Prostate gland (tissue), 2 donors: Measurements from ENCODE around the gene CARS1. TPM values are rescaled to one million over a fixed set of nuclear protein-coding genes. Genes with fewer than 3 reads are reported as not detected.

Experiments used
- DNase-seq: peaks from one replicate; pipeline ENCODE4 v3.0.0-alpha.2; 2019; ENCODE audit warnings: low spot score
- H3K27ac ChIP-seq, 2 donors: fragments of 200-600 bp; sonication (generic); 2 replicates each; pipeline ENCODE4 v1.5.1; 2017 to 2019
- H3K27me3 ChIP-seq: fragments of 200-600 bp; sonication (generic); replicated peaks from 2 replicates; pipeline ENCODE4 v1.5.1; 2019; ENCODE audit not compliant: insufficient read depth
- H3K36me3 ChIP-seq, 2 donors: fragments of 200-600 bp; sonication (generic); 1 replicate in 1 of 2; 2 replicates in 1 of 2; pipeline versions ENCODE4 v1.5.1 to v1.8.1; 2017 to 2019
- H3K4me1 ChIP-seq: fragments of 200-600 bp; sonication (generic); replicated peaks from 2 replicates; pipeline ENCODE4 v1.5.1; 2019
- H3K4me3 ChIP-seq, 2 donors: fragments of 200-600 bp; sonication (generic); 2 replicates each; pipeline ENCODE4 v1.5.1; 2017 to 2019
- H3K9me3 ChIP-seq: fragments of 200-600 bp; sonication (generic); 2 replicates; pipeline ENCODE4 v1.5.1; 2017
- CTCF ChIP-seq, 4 experiments: fragments of 200-600 bp in 2 of 4; fragments of 450-650 bp in 2 of 4; sonication (generic) in 2 of 4; IDR thresholded peaks; 1 replicate in 3 of 4; 2 replicates in 1 of 4; pipeline ENCODE4 v1.5.1; 2016 to 2019; ENCODE audit warnings: antibody characterized with exemption in 4 of 4, mild to moderate bottlenecking in 2 of 4, moderate library complexity in 2 of 4
- POLR2A ChIP-seq: fragments of 450-650 bp; IDR thresholded peaks from one replicate; pipeline ENCODE4 v1.6.1; 2016; ENCODE audit warnings: antibody characterized with exemption, mild to moderate bottlenecking
- POLR2AphosphoS5 ChIP-seq: sonication (generic); formaldehyde crosslinking; IDR thresholded peaks from one replicate; pipeline ENCODE4 v1.6.1; 2017; ENCODE audit warnings: antibody characterized with exemption
- WGBS: methylation state at CpG from one replicate; pipeline ENCODE4 v1.1.5; 2018; 5-methylcytosine and 5-hydroxymethylcytosine counted together
- intact Hi-C: fragments of 100-400 bp; cut with DNase I; formaldehyde crosslinking; loops from one replicate; pipeline ENCODE4 v1.14.2; 2022
- total RNA-seq, 2 donors: library from RNA; depleted of rRNA; stranded (reverse); fragments of >200 nt; gene quantifications; one replicate each; pipeline ENCODE4 v1.1.0, GENCODE V29; 2016

CARS1 gene
- total RNA-seq, 2 donors from 2014 or later, result 25.6 to 28.9 TPM

- Histone ChIP-seq H3K4me3 (no peak overlapping the region), H3K9me3 (no peaks in the 10 kb centered on the region), H3K27me3 (no peaks in the 10 kb centered on the region), H3K4me1 (no peaks in the 10 kb centered on the region), H3K27ac (no peak overlapping the region), H3K36me3 (no peaks in the 10 kb centered on the region)
- DNase-seq, result no peak
- 89% methylated on average over 11 of the region's 11 CpGs for WGBS
- TF ChIP-seq CTCF (IDR thresholded peaks at IDR 0.05) (no peak), POLR2A (no peak), POLR2AphosphoS5 (no peak)
- intact Hi-C loops, result no loop called here
Observed at GRCh38 chr11:3103076-3103475, 45.9 kb upstream of the CARS1 start.

GRCh38 chr11:3102641-3102921 lies 45.4 kb upstream of the CARS1 start:
- WGBS, result 98% methylated on average over 5 of the region's 5 CpGs
- TF ChIP-seq CTCF (IDR thresholded peaks at IDR 0.05), result no peak
- Histone ChIP-seq H3K4me1 (no peaks in the 10 kb centered on the region), H3K9me3 (no peaks in the 10 kb centered on the region), H3K27ac (no peak overlapping the region), H3K4me3 (no peak overlapping the region), H3K27me3 (no peaks in the 10 kb centered on the region), H3K36me3 (no peaks in the 10 kb centered on the region)
- no peak for DNase-seq
- intact Hi-C loops, result no loop called here

- 83% methylated on average over 20 of the region's 20 CpGs for whole genome bisulfite sequencing
- no peak overlapping the region for H3K4me3 ChIP-seq
- H3K36me3 ChIP-seq, result no peaks in the 10 kb centered on the region
- intact Hi-C loops, result no loop called here
- H3K27ac ChIP-seq, result no peak overlapping the region
- H3K4me1 ChIP-seq, result no peaks in the 10 kb centered on the region
- H3K27me3 ChIP-seq, result no peaks in the 10 kb centered on the region
- DNase-seq, result no peak
- no peaks in the 10 kb centered on the region for H3K9me3 ChIP-seq
- TF ChIP-seq POLR2A (no peak), POLR2AphosphoS5 (no peak), CTCF (IDR thresholded peaks at IDR 0.05) (no peak)
Observed at GRCh38 chr11:3101921-3102640, 44.9 kb upstream of the CARS1 start.

- no peaks in the 10 kb centered on the region for H3K9me3 ChIP-seq
- intact Hi-C loops, result no loop called here
- no peak for TF ChIP-seq POLR2A
- no peak for TF ChIP-seq POLR2AphosphoS5
- no peak for TF ChIP-seq CTCF (IDR thresholded peaks at IDR 0.05)
- H3K4me1 ChIP-seq, result no peaks in the 10 kb centered on the region
- WGBS, result 60% methylated on average over 3 of the region's 3 CpGs
- no peaks in the 10 kb centered on the region for H3K27me3 ChIP-seq
- H3K36me3 ChIP-seq, result no peaks in the 10 kb centered on the region
- H3K27ac ChIP-seq, result no peak overlapping the region
- H3K4me3 ChIP-seq, result no peak overlapping the region
- DNase-seq, result no peak
Observed at GRCh38 chr11:3099178-3099577, 42.0 kb upstream of the CARS1 start.

DNA sequence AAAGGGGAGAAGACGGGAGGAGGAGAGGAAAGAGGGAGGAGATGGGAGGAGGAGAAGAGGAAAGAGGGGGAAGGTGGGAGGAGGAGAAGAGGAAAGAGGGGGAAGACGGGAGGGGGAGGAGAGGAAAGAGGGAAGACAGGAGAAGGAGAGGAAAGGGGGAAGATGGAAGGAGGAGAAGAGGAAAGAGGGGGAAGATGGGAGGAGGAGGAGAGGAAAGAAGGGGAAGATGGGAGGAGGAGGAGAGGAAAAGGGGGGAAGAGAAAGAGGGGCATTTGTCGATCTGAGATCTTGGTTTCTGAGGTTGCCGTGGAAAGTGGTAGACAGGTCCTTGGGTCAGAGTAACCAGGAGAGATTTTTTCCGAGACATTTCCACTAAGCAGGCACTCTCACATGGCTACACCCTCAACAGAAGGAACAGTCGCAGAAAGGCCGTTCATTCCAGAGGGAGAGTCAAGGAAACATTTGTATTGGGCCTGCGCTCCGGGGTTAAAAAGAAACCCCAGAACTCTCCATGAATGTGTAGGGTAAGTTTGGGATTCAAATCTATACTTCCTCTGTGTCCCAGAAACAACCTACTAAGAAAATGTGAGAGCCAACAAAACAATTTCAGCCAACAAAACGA lies 39.8 kb upstream of the CARS1 start:
- H3K36me3 ChIP-seq, result no peaks in the 10 kb centered on the region
- H3K4me1 ChIP-seq, result no peaks in the 10 kb centered on the region
- WGBS, result 90% methylated on average over 10 of the region's 10 CpGs
- H3K4me3 ChIP-seq, result no peak overlapping the region
- no peaks in the 10 kb centered on the region for H3K9me3 ChIP-seq
- intact Hi-C loops, result no loop called here
- TF ChIP-seq POLR2A (no peak), CTCF (IDR thresholded peaks at IDR 0.05) (no peak), POLR2AphosphoS5 (no peak)
- no peaks in the 10 kb centered on the region for H3K27me3 ChIP-seq
- no peak for DNase-seq
- no peak overlapping the region for H3K27ac ChIP-seq
